ENCODE measurements around the gene CTIF.

The CTIF gene

DNA sequence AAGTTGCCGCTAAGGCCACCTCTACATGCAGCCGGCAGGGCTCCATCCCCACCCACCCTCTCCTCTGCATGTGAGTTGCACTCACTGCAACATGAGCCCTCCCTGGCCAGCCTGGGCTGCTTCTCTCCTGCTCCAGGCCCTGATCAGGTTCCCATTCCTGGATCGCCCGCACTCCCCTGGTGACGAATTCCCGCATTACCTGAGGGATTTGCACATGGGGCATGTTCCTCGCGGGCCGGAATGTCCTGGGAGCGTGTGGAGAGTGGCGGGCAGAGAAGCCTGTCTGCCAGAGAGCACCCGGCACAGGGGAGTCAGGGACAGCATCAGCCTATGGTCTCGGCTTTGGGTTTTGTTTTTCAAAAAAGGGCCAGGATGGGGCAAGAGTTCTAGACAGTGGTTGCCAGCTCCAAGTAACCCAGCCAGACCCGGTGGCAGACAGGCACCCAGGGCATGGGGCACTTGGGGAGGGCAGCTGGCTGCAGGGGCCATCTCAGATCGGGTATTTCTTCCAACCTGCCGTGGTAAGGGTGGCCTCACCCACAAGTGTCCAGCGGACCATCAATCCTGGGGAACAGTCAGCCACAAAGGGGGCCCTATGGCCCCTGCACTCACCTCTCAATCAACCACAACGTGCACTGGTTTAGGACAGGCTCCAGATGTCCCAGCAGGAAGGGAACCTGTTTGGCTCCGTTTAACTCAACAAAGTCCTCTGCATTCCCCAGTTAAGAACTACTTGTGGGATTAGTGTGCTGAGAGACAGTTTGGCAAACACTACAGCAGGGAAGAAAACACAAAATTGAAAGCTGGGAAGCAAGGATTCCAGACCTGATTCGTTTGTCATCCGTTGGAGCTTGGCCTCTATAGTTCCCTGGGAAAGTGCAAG, 224.2 kb downstream of the CTIF start:
- in situ Hi-C loops (cut with HindIII; ENCODE audit: low sequenced_read_pairs): no loop called here

DNA sequence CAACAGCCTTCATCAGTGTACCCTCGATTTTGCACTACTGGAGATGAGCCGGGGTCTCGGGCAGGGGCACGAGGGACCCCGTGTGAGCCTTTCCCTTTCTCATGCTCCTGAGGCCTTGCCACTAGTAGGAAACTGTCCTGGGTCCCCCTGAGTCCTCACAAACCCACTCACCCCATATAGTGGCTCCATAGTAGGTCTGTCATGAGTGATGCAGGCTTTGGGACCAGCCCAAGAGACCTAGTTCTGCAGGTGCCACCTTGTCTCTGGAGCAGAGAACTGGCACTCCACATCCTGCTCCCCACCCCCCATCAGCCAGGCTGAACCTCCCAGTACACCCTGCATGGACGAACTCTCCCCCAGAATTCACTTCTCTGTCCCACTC, 224.9 kb downstream of the CTIF start:
- in situ Hi-C loops (cut with HindIII; ENCODE audit: low sequenced_read_pairs): no loop called here

DNA sequence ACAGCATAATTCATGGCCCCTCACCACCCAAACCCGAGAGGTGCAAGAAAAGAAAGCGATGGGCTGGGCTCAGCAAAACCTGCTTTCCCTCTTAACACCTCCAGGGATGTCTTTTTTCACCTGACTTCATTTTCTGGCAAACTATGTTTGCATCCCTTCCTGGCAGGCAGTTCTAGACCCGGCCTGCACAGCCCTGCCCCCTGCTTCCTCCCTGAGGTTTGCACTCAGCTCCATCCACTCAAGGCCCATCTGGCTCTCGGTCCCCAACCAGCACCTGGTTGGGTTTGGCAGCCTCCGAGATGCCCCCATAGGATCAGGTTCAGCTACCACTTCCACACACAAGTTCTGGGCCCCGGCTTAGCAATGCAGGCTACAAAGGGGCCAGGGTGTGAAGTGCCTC, 226.2 kb downstream of the CTIF start:
- in situ Hi-C loops (cut with HindIII; ENCODE audit: low sequenced_read_pairs): no loop called here

DNA sequence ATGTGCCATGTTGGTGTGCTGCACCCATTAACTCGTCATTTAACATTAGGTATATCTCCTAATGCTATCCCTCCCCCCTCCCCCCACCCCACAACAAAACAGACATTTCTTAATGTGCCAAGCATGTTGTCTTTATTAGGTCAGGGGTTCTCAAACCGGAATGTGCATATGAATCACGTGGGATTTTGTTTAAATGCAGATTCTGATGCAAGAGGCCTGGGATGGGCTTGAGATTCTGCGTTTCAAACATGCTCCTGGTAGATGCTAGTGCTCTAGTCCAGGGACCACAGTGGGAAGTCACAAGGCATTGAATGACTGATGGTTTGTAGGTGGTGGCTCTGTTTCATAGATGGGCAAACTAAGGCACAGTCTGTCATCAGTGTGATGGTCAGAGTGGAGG, 227.2 kb downstream of the CTIF start:
- in situ Hi-C loops (cut with HindIII; ENCODE audit: low sequenced_read_pairs): no loop called here

DNA sequence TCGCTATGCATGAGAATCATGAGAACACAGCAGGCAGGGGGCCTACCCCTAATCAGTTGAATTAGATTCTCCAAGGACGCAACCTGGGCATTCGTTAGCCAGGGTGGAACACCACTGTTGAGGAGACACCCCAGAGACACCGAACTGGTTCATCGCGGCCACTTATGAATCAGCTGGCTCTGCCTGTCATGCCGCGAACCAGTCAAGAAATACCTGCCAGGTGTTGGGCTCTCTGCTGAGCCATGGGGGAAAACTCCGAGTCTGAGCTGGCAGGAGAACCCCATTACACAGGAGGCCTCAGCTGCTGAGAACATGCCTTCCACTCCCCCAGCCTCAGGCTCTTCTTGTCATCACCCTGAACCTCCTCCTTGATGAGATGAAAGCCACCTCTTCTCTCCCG, 227.7 kb downstream of the CTIF start:
- in situ Hi-C loops (cut with HindIII; ENCODE audit: low sequenced_read_pairs): no loop called here

DNA sequence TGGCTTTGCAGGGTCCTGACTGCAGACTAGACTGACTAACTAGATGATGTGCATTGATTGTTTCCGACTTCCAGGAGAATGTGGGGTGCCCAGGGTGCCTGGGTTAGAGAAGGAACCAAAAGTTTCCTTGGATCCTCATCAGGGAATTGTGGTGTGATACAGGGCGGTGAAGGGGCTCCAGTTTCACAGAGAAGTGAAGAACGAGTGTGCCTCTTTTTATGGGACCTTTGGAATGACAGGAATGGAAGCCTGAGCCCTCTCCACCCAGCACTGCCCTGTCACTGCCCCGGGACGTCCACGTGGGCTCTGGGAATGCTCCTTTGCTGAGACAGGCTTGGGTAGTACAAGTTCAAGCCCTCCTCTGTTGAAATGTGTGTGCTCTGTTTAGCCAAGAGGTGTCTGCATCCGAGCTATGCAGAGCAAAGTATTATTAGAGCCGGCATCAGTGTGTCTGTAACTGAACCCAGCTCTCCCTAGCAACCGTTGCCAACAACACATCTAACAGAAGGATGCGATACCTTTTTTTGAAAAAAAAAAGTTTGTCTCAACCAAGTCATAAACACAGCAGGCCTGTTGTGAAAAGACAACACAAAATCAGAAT, 228.4 kb downstream of the CTIF start:
- in situ Hi-C loops (cut with HindIII; ENCODE audit: low sequenced_read_pairs): no loop called here

DNA sequence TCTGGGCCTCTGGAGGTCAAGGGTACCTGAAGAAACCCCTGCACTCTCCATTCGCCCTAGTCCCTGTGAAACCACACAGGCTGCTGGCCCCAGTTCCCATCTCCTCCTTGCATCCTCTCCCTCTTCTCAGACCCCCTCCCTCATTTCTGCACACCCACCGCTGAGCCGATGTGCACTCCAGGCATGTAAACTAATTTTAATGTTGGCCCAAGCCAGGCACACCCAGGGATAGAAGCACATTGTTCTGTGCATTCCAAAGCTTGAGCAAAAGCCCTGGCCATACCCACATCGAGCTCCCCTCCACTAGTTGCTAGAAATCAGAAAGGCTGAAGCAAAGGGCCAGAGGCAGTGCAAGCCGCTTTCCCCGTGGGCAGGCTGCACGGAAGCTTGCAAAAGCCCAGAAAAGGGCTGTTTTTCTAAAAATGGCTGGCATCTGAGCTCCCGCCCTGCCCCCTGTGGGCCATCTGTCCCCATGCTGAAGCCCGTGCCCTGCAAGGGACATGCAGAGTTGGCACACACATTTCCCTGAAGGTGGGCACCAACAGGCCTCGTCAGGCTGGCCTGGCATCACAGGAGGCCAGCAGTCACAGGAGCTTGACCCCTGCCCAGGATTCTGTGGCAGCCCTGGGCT, 230.3 kb downstream of the CTIF start:
- in situ Hi-C loops (cut with HindIII; ENCODE audit: low sequenced_read_pairs): no loop called here

DNA sequence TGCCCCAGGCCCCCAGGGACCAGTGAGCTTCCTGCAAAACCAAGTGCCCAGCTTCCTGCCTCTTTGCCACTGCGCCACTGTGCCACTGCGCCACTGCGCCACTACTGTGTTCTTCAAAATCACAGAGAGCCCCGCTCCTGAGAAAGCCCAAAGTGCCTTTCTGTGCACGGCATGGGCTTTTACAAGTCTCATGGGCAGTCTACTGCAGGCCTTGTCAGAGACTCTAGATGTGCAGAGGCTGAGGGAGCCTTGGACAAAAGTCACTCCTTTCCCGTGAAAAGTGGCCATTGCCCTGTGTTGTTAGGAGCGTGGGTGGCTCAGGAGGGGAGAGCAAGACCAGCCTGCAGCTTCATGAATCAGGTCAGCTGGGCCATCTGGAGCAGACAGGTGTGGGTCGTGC, 231.4 kb downstream of the CTIF start:
- in situ Hi-C loops (cut with HindIII; ENCODE audit: low sequenced_read_pairs): no loop called here

DNA sequence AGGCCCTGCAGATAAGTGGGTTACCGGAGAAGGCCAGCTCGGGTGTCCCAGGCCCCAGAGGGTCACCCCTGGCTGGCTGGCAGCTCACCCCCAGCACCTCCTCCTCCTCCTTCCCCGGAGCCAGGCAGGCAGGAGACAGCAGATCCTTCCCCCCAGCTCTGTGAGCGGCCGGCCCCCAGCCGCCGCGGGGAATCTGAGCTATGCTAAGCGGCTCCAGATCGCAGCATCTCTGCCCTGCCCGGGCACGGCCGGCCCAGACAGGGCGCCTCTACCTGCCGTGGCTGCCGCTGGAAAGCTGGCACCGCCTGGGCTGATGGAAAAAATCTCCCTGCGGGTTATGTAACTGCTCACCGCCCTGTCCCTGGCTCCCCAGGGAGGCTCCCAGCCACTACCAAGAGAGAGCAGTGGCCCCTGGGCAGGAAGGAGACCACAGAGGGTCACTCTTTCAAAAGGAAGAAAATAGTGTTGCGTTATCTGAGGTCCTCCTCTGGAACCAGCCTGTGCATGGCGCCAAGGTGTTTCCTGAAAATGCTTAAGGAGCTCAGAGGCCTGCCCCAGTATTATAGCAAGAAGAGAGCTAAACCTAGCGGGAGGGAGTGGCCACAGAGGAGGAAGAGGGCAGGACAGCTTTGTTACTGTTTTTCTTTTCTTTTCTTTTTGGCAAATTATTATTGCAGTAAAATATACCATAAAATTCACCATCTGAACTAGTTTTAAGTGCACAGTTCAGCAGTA, 233.0 kb downstream of the CTIF start:
- in situ Hi-C loops (cut with HindIII; ENCODE audit: low sequenced_read_pairs): no loop called here

DNA sequence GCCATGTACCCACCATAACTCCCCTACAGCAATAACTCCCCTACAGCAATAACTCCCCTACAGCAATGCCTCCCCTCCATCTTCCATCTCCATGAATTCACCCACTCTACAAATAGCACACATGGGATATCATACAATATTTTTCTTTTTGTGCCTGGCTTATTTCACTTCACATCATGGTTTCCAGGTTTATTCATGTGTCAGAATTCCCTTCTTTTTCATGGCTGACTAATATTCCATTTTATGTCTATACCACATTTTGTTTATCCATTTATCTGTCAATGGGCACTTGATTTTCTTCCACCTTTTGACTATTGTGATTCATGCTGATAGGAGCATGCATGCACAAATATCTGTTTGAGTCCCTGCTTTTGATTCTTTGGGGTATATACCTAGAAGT, 233.6 kb downstream of the CTIF start:
- in situ Hi-C loops (cut with HindIII; ENCODE audit: low sequenced_read_pairs): no loop called here

DNA sequence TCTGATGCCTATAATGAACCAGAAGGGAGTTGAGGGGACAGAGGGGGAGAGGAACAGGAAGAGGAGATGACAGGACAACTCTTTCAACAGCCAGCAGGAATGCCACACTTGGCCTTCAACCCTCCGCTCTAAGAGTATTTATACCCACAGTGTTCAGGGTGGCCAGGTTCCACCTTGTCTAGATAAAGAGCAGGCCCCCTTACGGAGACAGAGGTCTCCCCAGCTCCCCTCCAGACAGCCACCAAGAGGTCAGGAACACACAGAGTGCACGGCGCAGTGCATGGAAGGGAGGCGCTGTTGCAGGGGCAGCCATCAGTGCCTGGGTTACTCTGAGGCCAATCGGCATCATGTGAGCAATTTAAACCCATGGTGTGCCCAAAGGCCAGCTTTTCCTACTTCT, 235.0 kb downstream of the CTIF start:
- in situ Hi-C loops (cut with HindIII; ENCODE audit: low sequenced_read_pairs): no loop called here

DNA sequence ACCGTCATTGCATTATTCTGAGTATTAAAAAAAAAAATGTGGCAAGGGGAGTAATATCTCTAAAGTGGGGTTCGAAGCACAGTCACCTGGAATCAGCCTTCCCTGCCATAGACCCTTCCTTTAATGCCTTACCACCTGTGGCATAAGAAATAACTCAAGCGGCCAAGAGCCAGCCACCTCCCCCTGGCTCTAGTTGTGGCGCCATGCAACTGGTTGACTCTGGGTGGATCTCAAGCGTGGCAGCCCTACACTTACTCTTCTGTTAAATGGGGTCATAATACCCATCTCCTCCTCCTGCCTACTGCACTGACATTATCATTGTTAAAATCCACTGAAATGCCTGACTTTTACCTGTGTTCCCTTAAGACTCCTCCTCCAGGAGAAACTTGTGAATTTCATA, 236.1 kb downstream of the CTIF start:
- in situ Hi-C loops (cut with HindIII; ENCODE audit: low sequenced_read_pairs): no loop called here

DNA sequence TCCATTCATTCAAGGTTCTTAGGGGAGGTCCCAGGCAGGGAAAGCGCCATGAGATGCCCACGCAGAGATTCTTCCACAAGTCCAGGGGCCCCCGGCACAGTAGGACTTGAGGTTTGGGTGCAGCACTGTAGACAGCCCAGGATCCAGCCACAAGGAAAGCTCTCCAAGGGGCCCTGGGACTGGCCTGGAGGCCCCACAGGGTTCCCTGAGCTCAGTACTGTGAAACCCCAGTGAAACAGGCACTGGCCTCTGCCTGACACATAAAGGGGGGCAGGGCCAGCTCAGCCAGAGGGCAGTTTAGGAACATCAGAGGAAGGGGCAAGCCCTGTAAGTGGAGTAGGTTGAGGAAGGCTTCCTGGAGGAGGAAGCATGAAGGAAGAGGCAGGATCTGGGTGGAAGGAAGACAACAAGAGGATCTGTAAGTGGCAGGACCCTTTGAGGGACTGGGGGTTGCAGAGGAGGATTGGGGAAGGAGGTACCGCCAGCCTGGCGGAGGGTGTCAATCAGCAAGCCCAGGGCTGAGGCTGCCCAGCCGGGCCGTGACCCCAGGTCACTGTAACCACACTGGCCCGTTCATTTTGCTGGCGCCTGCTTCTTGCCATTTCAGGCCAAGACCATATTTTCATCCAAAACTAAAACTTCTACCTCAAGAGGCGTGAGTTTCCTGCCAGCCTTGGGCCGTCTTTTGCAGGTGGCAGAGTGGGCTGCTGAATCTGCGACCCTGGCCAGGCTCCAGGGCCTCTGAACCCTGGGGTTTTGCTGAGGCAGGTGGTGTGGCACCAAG, 236.7 kb downstream of the CTIF start:
- in situ Hi-C loops (cut with HindIII; ENCODE audit: low sequenced_read_pairs): no loop called here

DNA sequence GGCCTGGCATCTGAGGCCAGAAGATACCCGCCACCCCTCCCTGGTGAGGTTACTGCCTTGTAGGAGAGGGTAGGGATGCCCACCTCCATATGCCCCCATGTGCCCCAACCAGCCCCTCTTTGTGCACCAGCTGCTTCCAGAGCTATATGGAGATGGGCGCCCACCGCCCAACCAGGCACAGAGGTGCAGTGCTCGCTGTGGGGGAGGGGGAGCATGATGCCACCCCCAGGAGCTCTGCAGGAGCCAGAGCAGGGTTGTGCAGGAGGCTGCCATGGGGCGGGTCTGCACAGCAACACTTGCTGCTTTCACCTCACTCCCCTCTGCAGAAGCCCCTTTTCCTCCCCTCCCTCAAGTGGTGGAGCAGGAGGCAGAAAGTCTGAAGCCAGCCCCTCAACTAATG, 237.3 kb downstream of the CTIF start:
- in situ Hi-C loops (cut with HindIII; ENCODE audit: low sequenced_read_pairs): no loop called here

DNA sequence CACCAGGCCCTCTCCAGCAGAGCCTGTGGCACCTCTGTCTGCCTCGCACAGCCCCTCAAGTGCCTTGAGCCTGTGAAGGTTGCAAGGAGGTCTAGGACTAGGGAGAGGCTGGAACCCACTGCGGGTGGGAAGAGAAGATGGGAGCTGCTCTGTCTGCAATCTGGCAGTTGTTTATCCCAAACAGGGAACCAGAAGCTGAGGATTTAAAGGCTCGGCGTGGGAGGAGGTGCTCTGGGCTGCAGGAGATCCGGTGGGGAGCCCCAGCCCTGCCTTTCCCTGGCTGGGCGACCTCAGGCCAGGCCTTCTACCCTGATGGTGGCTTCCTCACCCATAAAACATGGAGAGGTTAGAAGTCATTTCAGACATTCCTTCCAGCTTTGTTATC, 237.8 kb downstream of the CTIF start:
- in situ Hi-C loops (cut with HindIII; ENCODE audit: low sequenced_read_pairs): no loop called here

DNA sequence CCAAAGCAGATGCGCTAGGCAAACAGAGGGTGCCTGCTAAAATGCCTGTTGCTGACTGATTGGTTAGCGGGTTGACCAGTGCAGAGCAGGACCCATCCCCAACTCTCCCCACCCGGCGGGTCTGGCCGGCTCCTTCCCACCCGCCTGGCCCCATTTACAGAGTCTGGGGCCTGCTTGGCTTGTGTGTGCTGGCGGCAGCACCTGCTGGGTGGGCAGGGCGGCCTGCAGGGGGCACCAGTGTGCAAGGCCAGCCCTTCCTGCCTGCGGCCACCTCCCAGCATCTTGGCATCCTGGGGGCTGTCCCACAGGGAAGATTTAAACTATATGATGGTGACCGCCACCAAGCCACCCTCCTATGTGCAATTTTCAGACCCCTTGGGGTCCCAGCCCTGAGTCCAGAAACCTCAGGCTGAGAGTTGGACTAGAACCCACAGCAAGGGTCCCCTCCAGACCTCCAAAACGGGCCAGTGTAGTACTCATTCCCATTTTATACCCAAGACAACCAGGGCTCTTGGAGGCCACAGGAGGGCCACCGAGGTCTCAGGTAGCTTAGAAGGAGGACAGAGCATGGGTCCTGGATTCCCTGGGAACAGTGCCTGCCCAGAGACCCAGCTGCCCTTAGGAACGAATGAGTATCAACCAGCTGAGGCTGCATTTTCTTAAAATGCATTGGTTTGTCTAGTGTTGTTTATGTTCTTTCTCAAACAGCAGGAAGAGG, 238.4 kb downstream of the CTIF start:
- in situ Hi-C loops (cut with HindIII; ENCODE audit: low sequenced_read_pairs): no loop called here

DNA sequence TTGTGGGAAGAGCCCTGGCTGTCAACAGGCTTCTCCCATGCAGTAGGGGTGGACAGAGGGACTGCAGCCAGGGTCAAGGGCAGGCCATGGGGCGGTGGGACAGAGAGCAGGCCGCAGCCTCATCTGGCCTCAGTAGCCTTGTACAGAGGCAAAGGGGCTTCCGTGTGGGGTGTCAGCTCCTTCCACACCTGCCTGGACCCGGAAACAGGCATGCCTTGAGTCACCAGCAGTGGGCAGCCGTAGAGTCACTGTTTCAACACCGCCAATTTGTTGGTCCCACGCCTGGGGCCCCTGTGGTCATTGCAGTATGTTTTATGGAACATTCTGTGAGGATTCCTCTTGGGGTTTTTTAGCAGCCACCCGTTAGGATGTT, 238.9 kb downstream of the CTIF start:
- in situ Hi-C loops (cut with HindIII; ENCODE audit: low sequenced_read_pairs): no loop called here

DNA sequence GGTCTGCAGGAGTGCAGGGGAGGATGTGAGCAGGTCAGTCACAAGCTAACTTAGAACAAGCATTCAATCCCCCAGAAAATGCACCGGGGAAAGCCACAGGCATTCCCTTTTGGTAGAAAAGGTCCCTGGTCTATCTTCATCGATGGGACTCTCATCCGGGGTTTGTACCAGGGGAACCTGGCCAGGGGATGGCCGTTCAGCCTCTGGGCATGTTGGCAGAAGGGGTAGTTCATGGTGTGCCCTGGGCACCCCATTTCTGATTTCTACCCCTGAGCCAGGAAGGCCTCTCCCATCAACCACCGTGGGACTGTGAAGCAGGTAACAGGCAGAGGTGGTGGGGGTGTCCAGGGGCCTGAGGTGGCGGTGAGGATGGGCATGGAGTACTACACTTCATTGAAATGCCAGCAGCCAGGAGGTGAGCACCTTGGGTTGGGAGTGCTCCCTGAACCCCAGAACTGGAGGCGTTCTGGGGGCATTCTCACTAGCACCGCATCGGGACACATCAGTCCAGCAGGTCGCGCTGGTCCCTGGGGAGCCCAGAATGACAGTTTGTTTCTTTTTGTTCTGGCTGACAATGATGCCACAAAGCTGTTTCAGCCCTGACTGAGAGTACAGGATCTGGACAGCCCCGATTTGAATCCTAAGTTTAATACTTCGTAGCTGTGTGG, 239.6 kb downstream of the CTIF start:
- in situ Hi-C loops (cut with HindIII; ENCODE audit: low sequenced_read_pairs): no loop called here

DNA sequence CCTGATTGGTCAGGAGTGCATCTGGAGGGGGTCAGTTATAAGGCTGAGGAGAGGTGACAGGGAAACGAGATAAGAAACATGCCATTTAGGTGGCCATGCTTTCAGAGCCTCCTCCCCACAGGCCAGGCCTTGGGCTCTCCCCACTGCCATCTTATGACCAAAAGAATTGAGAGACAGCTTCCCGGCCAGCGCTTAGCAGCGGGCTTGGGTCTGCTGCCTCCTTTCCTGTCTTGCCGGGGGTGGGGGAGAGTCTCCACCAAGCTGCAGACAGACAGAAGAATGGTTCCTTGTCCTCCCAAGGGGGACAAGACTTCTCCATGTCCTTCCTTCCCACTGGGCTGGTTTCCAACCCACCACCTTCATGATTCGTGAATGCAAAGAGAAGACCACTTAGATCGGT, 240.6 kb downstream of the CTIF start:
- in situ Hi-C loops (cut with HindIII; ENCODE audit: low sequenced_read_pairs): no loop called here

Data from DLD1 (cell line).